Esophagus (tissue), 2 donors: ENCODE results near the gene UGT1A7. TPM values are rescaled to one million over a fixed set of nuclear protein-coding genes. Genes with fewer than 3 reads are reported as not detected.

Experiments used
- H3K27ac ChIP-seq, 2 donors: one replicate each; pipeline ENCODE4 v1.5.1; 2013; ENCODE audit warnings: low read depth in 2 of 2, mild to moderate bottlenecking in 2 of 2, inconsistent platforms in 1 of 2, low read length in 1 of 2, moderate library complexity in 1 of 2
- H3K27me3 ChIP-seq, 2 donors: one replicate each; pipeline ENCODE4 v1.6.1; 2013; ENCODE audit warnings: low read length in 2 of 2, control low read depth in 1 of 2, mild to moderate bottlenecking in 1 of 2; ENCODE audit not compliant: insufficient read depth in 2 of 2, control insufficient read depth in 1 of 2
- H3K36me3 ChIP-seq, 2 donors: one replicate each; pipeline ENCODE4 v1.6.1; 2013; ENCODE audit warnings: low read length in 1 of 2; ENCODE audit not compliant: control insufficient read depth in 2 of 2, insufficient read depth in 2 of 2
- H3K4me1 ChIP-seq, 2 donors: one replicate each; pipeline ENCODE4 v1.6.1; 2013; ENCODE audit warnings: low read length in 1 of 2; ENCODE audit not compliant: control insufficient read depth in 2 of 2, insufficient read depth in 2 of 2
- H3K4me3 ChIP-seq, 2 donors: one replicate each; pipeline ENCODE4 v1.5.1; 2013; ENCODE audit warnings: low read length in 2 of 2, mild to moderate bottlenecking in 2 of 2, low read depth in 1 of 2, moderate library complexity in 1 of 2
- H3K9me3 ChIP-seq, 2 donors: one replicate each; pipeline ENCODE4 v1.6.1; 2013; ENCODE audit warnings: mild to moderate bottlenecking in 2 of 2, low read depth in 1 of 2, low read length in 1 of 2, moderate library complexity in 1 of 2; ENCODE audit not compliant: control insufficient read depth in 2 of 2, insufficient read depth in 1 of 2
- WGBS, 2 donors: extraction: QIAGEN DNeasy Blood & Tissue Kit; methylation state at CpG; one replicate each; pipeline ENCODE4 v1.1.7; 2013; 5-methylcytosine and 5-hydroxymethylcytosine counted together
- polyA plus RNA-seq, 2 donors: library from polyadenylated mRNA; stranded (reverse); fragments of 200-250 nt; gene quantifications; one replicate each; pipeline ENCODE4 v1.2.3, GENCODE V29; 2013
- donor health status: healthy with polysubstance abuse.
- donor health status: Bipolar disorder and iron deficiency.

UGT1A7 gene
- polyA plus RNA-seq, 2 donors: 28.8 to 54.2 TPM

DNA sequence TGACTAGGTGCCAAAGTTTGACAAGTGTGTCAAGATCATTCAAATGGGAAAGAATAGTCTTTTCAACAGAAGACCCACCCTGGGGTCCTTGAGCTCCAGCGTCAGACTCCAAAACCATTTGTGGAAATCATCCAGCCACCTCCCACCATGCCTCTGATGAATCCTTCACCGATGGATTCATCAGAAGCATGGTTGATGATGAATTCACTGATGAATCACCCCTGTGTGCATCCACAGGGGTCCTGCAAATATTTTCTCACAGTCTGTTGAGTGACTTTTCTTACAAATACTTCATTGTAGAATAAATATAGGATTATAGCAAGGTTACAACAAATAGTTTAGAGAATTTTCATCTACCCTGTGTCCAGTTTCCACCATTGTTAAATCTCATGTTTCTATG lies 5.7 kb upstream of the UGT1A7 start:
- H3K36me3 ChIP-seq: no peaks in the 10 kb centered on the region
- H3K27me3 ChIP-seq: no peaks in the 10 kb centered on the region
- no peaks in the 10 kb centered on the region for H3K9me3 ChIP-seq
- H3K4me3 ChIP-seq: no peak overlapping the region
- no peak overlapping the region for H3K27ac ChIP-seq
- WGBS, 2 donors: 84 to 87% methylated on average over 2 of the region's 2 CpGs
- no peaks in the 10 kb centered on the region for H3K4me1 ChIP-seq

DNA sequence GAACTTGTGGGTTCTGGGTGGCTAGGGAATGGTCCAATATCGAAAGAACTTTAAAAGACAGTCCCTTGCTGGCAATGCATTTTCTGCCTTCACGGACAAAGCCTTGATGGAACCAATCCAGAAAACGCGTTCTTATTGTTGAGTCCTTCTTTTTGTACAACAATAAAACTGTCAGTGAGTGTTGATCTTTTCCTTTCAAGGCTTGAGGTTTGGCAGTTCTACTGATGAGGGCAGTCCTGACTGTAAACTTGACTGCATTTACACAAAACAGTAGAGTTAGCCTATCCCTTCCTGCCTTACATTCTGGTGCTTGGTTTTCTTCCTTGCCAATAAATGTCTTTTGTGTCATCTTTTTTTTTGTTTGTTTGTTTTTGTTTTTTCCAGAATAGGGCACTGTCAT lies 2.5 kb upstream of the UGT1A7 start:
- no peaks in the 10 kb centered on the region for H3K27me3 ChIP-seq

DNA sequence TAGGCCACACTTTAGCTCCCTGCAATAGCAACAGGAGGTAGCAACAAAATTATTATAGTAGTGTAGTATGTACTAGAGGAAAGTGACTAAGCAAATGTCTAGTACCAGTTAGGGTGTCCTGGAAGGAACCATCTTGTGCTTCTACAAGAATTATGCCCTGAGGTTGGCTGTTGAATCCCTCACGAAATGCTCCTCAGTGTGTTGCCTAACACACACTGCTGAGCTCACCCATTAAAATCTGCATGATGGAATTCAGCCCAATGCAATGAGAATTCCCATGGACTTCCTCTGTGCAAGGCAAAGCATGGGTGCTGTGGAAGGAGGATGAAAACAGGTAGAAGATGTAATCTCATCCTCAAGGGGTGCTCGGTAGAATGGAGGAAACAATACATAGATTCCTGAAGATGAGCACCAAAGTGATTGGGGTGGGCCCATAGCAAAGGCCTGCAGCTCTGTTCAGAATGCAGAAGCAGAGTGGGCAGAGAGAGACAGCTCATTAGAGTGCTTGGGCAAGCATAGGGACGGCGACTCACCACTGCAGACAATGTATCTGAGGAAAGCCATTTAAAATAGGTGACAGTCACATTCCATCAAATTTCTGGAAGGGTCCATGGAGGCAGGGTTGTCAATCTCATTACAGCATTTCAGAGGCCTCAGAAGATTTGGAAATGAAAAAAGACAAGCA lies 1.2 kb upstream of the UGT1A7 start:
- H3K27ac ChIP-seq: no peak overlapping the region

More for the DNA sequence above, 2.5 kb upstream of the UGT1A7 start:
- 47 to 49% methylated on average over 4 of the region's 4 CpGs for WGBS, 2 donors
- Histone ChIP-seq H3K4me1 (peaks cover 0 to 3% of the 10 kb centered on the region in 2 donors), H3K36me3 (no peaks in the 10 kb centered on the region), H3K27ac (peak overlapping the region in 1 of 2 donors; percentile 15), H3K4me3 (no peak overlapping the region), H3K9me3 (no peaks in the 10 kb centered on the region)

DNA sequence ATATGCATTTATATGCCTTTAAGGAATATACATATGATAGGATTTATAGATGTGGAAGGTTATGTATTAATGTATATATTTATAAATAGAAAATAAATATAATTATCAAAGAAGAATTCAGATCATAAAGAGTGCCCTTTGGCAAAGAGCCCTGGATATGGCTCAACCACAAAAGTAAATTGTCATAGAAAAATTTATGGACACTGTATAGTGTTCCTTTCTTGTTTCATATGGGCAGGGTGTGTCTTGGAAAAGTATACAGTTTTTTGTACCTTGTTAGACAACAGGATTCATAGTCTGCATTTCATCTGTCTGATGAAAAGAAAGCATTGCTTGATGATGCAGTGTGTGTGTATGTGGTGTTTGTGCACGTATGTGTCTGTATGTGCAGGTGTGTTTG lies 2.9 kb downstream of the UGT1A7 start:
- Histone ChIP-seq H3K27ac (no peak overlapping the region), H3K9me3 (no peaks in the 10 kb centered on the region), H3K27me3 (no peaks in the 10 kb centered on the region), H3K36me3 (no peaks in the 10 kb centered on the region), H3K4me1 (peaks cover 0 to 3% of the 10 kb centered on the region in 2 donors), H3K4me3 (no peak overlapping the region)
- WGBS, 2 donors: 58 to 74% methylated on average over 1 of the region's 1 CpG

More for the DNA sequence above, 1.2 kb upstream of the UGT1A7 start:
- no peaks in the 10 kb centered on the region for H3K36me3 ChIP-seq
- no peak overlapping the region for H3K4me3 ChIP-seq
- WGBS, 2 donors: 78% methylated on average over 4 of the region's 4 CpGs
- H3K27me3 ChIP-seq: no peaks in the 10 kb centered on the region
- H3K9me3 ChIP-seq: no peaks in the 10 kb centered on the region
- H3K4me1 ChIP-seq: peaks cover 0 to 3% of the 10 kb centered on the region in 2 donors

DNA sequence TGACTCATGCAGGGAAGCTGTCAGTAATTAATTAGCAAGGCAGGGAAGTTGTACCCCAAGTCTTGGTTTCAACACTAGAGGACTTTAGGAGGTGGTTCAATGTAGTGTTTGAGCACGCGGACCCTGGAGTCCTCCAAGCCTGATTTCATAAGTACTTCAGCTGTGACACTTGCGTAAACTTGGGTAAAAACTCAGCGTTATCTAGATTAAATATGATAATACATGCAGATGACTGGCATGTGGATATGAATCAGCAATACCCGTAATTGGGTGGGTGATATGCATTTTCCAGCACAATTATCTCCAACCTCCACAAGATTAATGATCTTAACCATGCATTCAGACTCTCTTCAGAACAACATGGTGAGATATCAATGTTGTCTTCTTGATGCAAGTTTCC lies 5.2 kb downstream of the UGT1A7 start:
- no peaks in the 10 kb centered on the region for H3K9me3 ChIP-seq
- H3K4me1 ChIP-seq: peaks cover 0 to 5% of the 10 kb centered on the region in 2 donors
- WGBS, 2 donors: 74 to 79% methylated on average over 5 of the region's 5 CpGs
- H3K27ac ChIP-seq: no peak overlapping the region
- H3K27me3 ChIP-seq: no peaks in the 10 kb centered on the region
- H3K36me3 ChIP-seq: no peaks in the 10 kb centered on the region
- H3K4me3 ChIP-seq: no peak overlapping the region

DNA sequence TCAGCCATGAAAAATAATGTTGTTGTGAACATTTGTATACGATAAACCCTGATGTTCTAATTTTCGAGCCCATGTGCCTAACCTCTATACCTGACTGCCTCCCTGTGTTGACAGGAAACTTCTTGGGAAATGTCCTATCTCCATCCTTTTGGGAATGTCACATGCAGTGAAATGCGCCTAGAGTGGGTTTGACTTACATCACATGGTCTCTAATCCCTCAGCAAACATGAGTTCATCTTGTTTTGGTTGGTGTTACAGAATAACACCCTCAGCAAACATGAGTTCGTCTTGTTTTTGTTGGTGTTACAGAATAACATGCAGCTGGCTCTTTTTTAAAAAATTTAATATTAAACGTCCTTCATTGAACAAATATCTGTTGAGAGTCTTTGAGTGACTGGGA lies 6.6 kb downstream of the UGT1A7 start:
- Histone ChIP-seq H3K4me1 (peaks cover 0 to 6% of the 10 kb centered on the region in 2 donors), H3K36me3 (no peaks in the 10 kb centered on the region), H3K4me3 (no peak overlapping the region), H3K27ac (no peak overlapping the region), H3K9me3 (no peaks in the 10 kb centered on the region), H3K27me3 (no peaks in the 10 kb centered on the region)
- WGBS, 2 donors: 78 to 79% methylated on average over 5 of the region's 5 CpGs

DNA sequence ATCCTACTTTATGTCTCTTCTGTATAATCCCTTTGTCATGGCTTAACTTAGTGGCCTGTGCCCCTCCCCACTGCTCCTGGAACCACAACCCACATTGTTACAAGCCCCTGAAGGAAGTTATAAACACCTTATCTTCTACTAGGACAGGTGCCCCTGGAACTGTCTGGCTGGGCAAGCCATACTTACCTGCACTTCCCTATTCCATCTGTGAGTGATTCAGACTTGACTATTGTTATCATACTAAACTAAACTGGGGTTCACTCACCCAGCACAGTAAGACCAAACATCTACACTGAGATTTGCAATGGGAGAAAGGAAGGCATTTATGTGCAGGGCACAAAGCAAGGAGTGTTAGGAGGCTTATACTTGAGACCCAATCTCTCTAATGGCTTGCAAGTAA lies 7.3 kb downstream of the UGT1A7 start:
- Histone ChIP-seq H3K27ac (peak overlapping the region in 1 of 2 donors; percentile 76), H3K36me3 (no peaks in the 10 kb centered on the region), H3K4me1 (peaks cover 0 to 6% of the 10 kb centered on the region in 2 donors), H3K27me3 (no peaks in the 10 kb centered on the region), H3K9me3 (no peaks in the 10 kb centered on the region), H3K4me3 (no peak overlapping the region)

DNA sequence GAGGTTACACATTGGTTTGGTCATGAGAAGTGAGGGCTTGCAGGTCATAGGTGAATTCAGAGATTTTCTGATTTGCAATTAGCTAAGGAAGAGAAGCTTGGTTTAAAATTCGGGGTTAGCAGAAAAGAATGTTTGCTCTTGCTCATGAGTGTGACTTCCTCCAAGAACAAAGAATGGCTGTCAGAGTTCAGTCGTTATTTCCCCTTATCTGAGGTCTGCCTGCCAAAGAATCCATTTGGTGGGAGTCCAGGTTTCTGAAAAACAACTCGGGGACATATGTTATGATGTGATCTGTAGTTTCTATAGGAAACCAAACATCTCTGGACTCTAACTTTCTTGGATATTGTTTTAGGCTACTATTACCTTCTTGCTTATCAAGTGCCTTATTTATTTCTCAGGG lies 7.8 kb downstream of the UGT1A7 start:
- Histone ChIP-seq H3K27me3 (no peaks in the 10 kb centered on the region), H3K4me1 (peaks cover 0 to 6% of the 10 kb centered on the region in 2 donors), H3K27ac (peak overlapping the region in 1 of 2 donors; percentile 3), H3K4me3 (no peak overlapping the region), H3K9me3 (no peaks in the 10 kb centered on the region), H3K36me3 (no peaks in the 10 kb centered on the region)
- 11 to 12% methylated on average over 3 of the region's 3 CpGs for WGBS, 2 donors

DNA sequence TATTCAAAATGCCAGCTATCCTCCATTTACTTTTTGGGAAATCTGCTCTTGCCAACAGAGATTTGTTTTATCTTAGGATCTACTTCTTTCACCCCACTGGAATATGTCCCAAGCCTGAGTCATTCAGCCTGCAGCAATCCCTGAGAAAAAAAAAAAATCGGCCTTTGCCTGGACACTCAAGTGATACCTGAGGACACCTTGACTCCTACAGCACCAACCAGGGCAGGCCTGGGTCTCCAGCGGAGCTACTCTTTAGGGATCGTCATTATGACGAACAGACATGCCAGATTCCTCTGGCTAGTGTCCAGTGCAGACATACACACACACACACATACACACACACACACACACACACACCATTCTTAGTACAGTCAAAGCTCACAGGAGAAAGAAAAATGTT lies 8.7 kb downstream of the UGT1A7 start:
- Histone ChIP-seq H3K36me3 (no peaks in the 10 kb centered on the region), H3K27ac (peak overlapping the region; percentile 65 to 85), H3K9me3 (no peaks in the 10 kb centered on the region), H3K4me1 (peaks cover 0 to 6% of the 10 kb centered on the region in 2 donors), H3K27me3 (no peaks in the 10 kb centered on the region), H3K4me3 (no peak overlapping the region)
- 43 to 51% methylated on average over 4 of the region's 4 CpGs for WGBS, 2 donors
